HG03439 (cell line): ENCODE measurements around the gene ARHGAP24.

ENCODE experiments used
- ATAC-seq: cut with Tn5 transposase; IDR thresholded peaks from one replicate; pipeline ENCODE4 v1.9.1; 2021; ENCODE audit warnings: mild to moderate bottlenecking, moderate library complexity; ENCODE audit not compliant: unreplicated experiment

Gene ARHGAP24

GRCh38 chr4:85772470-85772869, 297.5 kb downstream of the ARHGAP24 start:
- ATAC-seq, result no peak

GRCh38 chr4:85773372-85773771, 298.4 kb downstream of the ARHGAP24 start:
- ATAC-seq, result no peak

- ATAC-seq, result no peak
Observed at GRCh38 chr4:85774000-85774399, 299.1 kb downstream of the ARHGAP24 start.

GRCh38 chr4:85774489-85774888, 299.5 kb downstream of the ARHGAP24 start:
- no peak for ATAC-seq

DNA sequence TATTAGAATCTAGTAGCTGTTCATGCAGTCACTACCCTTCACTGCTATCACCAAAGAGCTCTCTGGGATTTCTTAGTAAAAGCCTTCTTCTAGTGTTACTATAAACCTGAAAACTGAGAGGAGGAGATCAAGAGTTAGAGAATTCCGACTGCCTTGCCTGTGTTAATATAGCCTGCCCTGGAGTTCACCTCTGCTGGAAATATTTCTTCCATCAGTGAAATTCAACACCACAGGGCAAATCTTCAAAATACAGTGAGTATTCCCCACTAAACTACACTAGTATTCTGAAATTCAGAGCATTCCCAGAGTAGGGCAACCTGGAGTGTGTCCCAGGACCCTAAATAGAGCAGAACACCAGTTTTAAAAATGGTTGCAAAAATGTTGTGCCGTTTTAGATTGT, 301.1 kb downstream of the ARHGAP24 start:
- no peak for ATAC-seq

GRCh38 chr4:85776579-85776978, 301.6 kb downstream of the ARHGAP24 start:
- no peak for ATAC-seq

DNA sequence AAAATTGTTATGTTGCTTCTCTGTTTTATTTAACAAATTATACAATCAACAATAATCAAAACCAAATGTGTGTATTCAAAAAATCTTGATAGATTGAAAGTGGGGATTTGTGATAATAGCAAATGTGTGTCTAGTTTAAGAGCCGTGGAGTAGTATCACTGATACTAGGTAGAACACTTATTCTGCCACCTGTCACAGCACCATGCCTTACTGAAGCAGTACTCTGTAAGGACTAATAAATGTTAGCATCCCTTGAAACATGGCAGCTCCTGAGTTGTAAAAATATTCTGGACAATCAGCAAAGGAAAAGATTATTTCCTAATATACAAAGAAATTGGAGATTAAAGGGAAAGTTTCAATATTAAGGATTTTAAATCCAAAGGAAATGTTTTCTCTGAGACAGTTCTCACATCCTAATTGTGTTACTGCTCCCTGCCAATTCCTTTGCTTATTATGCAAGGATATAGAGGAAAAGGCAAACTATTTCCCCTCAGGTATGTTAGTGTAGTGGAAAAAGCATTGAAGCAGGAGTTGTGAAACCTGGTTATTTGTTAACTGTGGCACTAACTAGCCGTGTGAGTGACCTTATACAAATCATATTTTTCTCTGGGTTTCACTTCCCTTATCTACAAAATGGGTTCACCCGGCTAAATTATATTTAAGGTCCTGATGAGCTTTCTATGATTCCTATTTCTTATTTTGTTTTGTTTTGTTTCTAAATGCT, 303.1 kb downstream of the ARHGAP24 start:
- ATAC-seq, result peak; percentile 87

DNA sequence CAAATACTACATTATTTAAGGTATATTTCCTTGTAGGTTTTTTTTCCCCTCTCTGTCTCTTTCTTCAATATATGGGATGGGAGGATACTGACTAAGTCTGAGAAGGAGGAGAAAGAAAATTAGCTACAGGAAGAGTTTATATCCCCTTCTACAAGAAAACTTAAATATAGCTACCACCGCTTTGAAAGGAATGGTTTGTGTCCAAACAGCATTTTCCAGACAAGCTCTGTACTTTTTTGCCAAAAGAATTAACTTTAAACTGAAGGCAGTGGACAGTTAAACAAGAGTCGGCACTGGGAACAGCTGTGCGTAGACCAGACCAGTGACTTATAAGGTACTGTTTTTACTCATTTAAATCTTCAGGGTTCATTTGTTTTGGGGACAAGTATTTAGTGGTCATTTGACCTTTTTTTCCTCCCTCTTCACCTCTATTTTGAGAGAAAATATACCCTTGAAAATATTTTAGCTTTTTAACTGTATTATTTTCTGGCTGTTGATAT, 303.7 kb downstream of the ARHGAP24 start:
- ATAC-seq, result peak; percentile 92

DNA sequence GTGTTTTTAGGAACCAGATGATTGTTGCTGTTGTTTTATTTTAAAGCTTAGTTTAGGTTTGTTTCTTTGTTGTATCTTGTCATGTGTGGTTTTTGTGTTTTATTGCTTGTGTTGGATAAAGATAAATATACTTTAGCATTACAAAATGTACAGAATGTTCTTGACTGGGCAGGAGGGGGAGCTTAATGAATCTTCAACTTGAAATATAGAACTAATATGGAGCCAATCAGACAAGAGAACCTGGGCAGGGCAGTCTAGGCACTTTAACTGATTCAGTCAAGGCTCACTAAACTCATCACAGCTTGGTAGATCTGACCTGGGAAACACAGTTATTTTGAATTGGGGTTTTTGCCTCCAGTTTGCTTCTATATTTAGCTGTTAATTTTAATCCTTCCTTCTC, 304.2 kb downstream of the ARHGAP24 start:
- ATAC-seq, result peak; percentile 24

DNA sequence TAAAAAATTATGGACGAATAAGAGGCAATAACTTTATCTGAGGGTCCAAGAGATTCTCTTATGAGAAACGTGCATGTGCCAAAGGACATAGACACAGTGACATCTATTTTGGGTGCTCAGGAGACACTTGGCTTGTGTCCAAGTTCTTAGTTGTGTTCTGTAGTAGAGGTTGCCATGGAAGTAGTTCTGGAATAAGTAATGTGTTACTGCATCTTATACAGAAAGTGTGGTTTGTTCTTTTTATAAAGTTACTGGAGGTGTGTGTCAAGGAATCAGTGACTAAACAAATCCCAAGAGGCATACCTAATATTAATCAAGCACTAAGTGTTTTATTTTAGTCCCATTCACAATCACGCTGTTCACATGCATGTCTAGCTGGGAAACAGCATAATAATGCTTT, 305.7 kb downstream of the ARHGAP24 start:
- no peak for ATAC-seq

DNA sequence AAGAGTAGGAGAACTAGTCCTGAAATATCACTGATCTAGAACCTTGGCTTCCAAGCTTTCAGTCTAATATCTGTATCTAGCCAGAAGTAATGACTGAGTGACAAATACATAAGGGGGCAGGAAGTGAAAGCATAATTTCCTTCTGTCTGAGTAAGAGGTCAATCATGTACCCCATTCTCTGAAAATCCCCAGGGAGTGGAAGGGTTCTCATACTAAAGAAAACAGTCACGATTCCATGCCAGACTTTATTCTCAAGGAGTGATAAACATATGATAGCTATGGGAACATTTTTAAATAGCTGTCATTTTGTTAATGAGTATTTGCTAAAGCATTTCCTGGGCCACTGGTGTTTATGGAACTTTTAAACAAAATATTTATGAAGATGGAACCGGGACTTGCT, 308.5 kb downstream of the ARHGAP24 start:
- ATAC-seq, result no peak

DNA sequence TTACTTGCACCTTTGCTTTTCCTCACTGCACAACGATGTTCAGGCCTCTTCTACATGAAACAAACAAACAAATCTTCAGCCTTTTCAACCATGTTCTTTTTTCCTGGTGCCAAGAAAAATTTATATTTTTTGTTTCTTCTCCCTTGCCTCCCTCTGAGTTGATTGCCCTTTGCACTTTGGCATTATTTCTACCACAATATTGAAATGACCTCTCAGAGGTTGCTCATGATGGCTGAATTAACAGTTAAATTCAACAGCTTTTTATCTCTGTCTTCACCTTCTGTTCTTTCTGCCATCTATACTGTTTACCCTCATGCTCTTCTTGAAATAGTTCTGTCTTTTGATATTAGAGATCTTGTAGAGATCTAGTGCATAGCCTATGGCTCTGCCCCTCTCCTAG, 308.9 kb downstream of the ARHGAP24 start:
- ATAC-seq, result no peak

DNA sequence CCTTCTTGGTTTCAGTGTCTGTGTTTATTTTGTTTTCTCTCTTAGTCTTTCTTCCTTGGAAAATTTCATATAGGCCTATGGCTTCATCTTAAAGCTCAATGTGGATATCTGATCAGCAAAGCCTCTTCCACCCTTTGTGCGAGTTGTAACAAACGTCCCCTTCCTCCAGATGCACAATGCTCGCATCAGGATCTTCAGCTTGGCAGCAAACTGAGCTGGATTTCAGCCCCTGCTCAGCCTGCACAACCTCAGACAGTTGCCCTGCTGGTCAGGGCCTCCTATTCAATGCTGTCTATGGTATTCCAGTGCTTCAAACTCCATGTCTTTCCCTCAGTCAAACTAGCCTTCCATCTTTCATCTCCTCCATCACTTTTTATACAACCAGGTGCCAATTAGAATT, 309.4 kb downstream of the ARHGAP24 start:
- no peak for ATAC-seq

GRCh38 chr4:85784947-85785346, 310.0 kb downstream of the ARHGAP24 start:
- no peak for ATAC-seq

DNA sequence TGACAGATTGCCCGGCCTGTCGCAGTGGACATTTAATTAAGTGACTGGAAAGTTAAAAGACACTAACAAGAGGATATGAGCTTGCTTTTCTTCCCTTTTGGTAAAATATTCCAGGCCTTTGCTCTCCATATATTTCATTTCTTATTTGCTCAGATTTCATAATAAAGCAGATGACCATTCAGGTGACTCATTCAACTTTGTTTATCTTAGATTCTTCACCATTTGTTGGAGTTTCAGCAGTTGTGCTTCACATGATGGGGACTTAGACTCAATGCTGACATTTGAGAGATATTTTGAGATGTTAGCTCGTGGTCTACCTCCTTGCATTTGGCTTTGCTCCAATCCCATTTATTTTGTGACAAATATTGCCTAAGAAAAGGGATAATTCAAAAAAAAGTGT, 312.2 kb downstream of the ARHGAP24 start:
- no peak for ATAC-seq

- no peak for ATAC-seq
Observed at GRCh38 chr4:85788604-85789003, 313.7 kb downstream of the ARHGAP24 start.

GRCh38 chr4:85789241-85789640, 314.3 kb downstream of the ARHGAP24 start:
- ATAC-seq, result no peak

- no peak for ATAC-seq
Observed at GRCh38 chr4:85790582-85790981, 315.6 kb downstream of the ARHGAP24 start.

GRCh38 chr4:85792376-85793232, 317.7 kb downstream of the ARHGAP24 start:
- no peak for ATAC-seq

DNA sequence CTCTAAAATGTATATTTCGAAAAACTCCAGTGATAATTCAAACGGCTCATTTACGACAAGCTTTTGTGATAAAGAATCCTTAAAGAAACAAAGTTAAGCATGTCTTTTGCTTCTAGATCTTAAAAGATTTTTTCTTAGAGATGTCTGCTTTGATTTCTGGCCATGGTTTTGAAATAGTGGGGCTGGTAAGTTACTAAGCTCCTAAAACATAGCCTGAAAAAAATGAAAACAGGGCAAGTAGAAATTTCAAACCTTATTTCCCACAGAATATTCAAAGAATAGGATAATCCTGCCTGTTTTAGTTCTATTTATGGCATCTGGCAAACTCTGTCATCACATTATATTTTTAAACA, 318.3 kb downstream of the ARHGAP24 start:
- no peak for ATAC-seq

- ATAC-seq, result no peak
Observed at GRCh38 chr4:85798012-85798770, 323.2 kb downstream of the ARHGAP24 start.
